Keratinocyte (primary cell): ENCODE results near the gene ASF1B. TPM values are rescaled to one million over a fixed set of nuclear protein-coding genes. Genes with fewer than 3 reads are reported as not detected.

ENCODE experiments used
- DNase-seq: peaks from one replicate; pipeline ENCODE4 v3.0.0-alpha.2; 2011; ENCODE audit warnings: low read depth, missing footprints, low spot score
- FAIRE-seq: peaks from 2 replicates; lab custom pipeline; 2011; peaks lifted over from hg19 to GRCh38; lab: Jason Lieb, UNC
- H2AFZ ChIP-seq: 2 replicates; pipeline ENCODE4 v1.6.0; 2012; ENCODE audit warnings: low read length, control low read depth, inconsistent platforms; ENCODE audit not compliant: control insufficient read depth
- H3K27ac ChIP-seq: 2 replicates; pipeline ENCODE4 v1.5.1; 2011; ENCODE audit warnings: low read length; ENCODE audit not compliant: control insufficient read depth, insufficient read depth
- H3K27me3 ChIP-seq: 3 replicates; pipeline ENCODE4 v1.6.0; 2011; ENCODE audit warnings: low read length; ENCODE audit not compliant: control insufficient read depth, insufficient read depth; ENCODE audit errors: extremely low read depth
- H3K36me3 ChIP-seq, 2 experiments: 2 replicates in 1 of 2; 3 replicates in 1 of 2; pipeline ENCODE4 v1.5.1; 2011; ENCODE audit warnings: low read length in 2 of 2, mild to moderate bottlenecking in 1 of 2; ENCODE audit not compliant: control insufficient read depth in 2 of 2, insufficient read depth in 2 of 2; ENCODE audit errors: extremely low read depth in 1 of 2
- H3K4me1 ChIP-seq: 3 replicates; pipeline ENCODE4 v1.5.1; 2011; ENCODE audit warnings: low read length; ENCODE audit not compliant: control insufficient read depth, insufficient read depth; ENCODE audit errors: extremely low read depth
- H3K4me2 ChIP-seq: 3 replicates; pipeline ENCODE4 v1.6.0; 2011; ENCODE audit warnings: low read depth, low read length; ENCODE audit not compliant: control insufficient read depth, insufficient read depth; ENCODE audit errors: extremely low read depth
- H3K4me3 ChIP-seq, 3 experiments: fragments of 200-600 bp in 1 of 3; sonication (generic) in 1 of 3; 2 replicates in 2 of 3; 3 replicates in 1 of 3; pipeline ENCODE4 v1.5.1; 2011 to 2016; ENCODE audit warnings: low read length in 3 of 3, mild to moderate bottlenecking in 3 of 3, control low read depth in 2 of 3, inconsistent platforms in 1 of 3, low read depth in 1 of 3, mixed read lengths in 1 of 3, mixed run types in 1 of 3, moderate library complexity in 1 of 3; ENCODE audit not compliant: control insufficient read depth in 2 of 3, insufficient read depth in 2 of 3; ENCODE audit errors: extremely low read depth in 1 of 3
- H3K79me2 ChIP-seq: 2 replicates; pipeline ENCODE4 v1.6.0; 2012; ENCODE audit warnings: low read length; ENCODE audit not compliant: control insufficient read depth, insufficient read depth
- H3K9ac ChIP-seq: 3 replicates; pipeline ENCODE4 v1.6.0; 2011; ENCODE audit warnings: low read length; ENCODE audit not compliant: control insufficient read depth, insufficient read depth; ENCODE audit errors: extremely low read depth
- H3K9me1 ChIP-seq: 3 replicates; pipeline ENCODE4 v1.6.0; 2011; ENCODE audit warnings: low read length; ENCODE audit not compliant: control insufficient read depth, insufficient read depth; ENCODE audit errors: extremely low read depth
- H3K9me3 ChIP-seq: 2 replicates; pipeline ENCODE4 v1.5.1; 2012; ENCODE audit warnings: low read depth, low read length; ENCODE audit not compliant: control insufficient read depth
- H4K20me1 ChIP-seq: 3 replicates; pipeline ENCODE4 v1.6.0; 2011; ENCODE audit warnings: low read length; ENCODE audit not compliant: control insufficient read depth, insufficient read depth; ENCODE audit errors: extremely low read depth
- CTCF ChIP-seq, 3 experiments: IDR thresholded peaks in 1 of 3; conservative IDR thresholded peaks in 1 of 3; optimal IDR thresholded peaks in 1 of 3; 2 replicates in 2 of 3; 3 replicates in 1 of 3; pipeline versions ENCODE3 to v1.5.1; 2011; ENCODE audit warnings: low read length in 3 of 3, mild to moderate bottlenecking in 3 of 3, moderate library complexity in 2 of 3, control low read depth in 1 of 3, inconsistent platforms in 1 of 3; ENCODE audit not compliant: insufficient read depth in 2 of 3; ENCODE audit errors: extremely low read depth in 1 of 3
- EZH2 ChIP-seq: IDR thresholded peaks from one replicate; pipeline ENCODE4 v1.6.1; 2012; ENCODE audit warnings: inconsistent platforms, mild to moderate bottlenecking, low read length, moderate library complexity
- dilution Hi-C: fragments of 300-500 bp; cut with MboI; formaldehyde crosslinking; loops from one replicate; pipeline ENCODE4 v1.7.0; 2020; ENCODE audit warnings: low sequenced_read_pairs; ENCODE audit not compliant: extremely low pct_ligation_motif_present
- polyA plus RNA-seq, 5 experiments: library from polyadenylated mRNA; depleted of rRNA in 3 of 5; stranded (reverse) in 3 of 5; stranded (forward) in 1 of 5; unstranded in 1 of 5; fragments of >200 nt; gene quantifications; 1 replicate in 1 of 5; 2 replicates in 3 of 5; 3 replicates in 1 of 5; pipeline versions ENCODE4 v1.2.1 to v1.2.3, GENCODE V29; 2011 to 2012; ENCODE audit warnings: missing spikeins in 2 of 5, low read depth in 1 of 5, low replicate concordance in 1 of 5

Gene ASF1B
- polyA plus RNA-seq, 1 donor (not counting 4 experiments of a cell fraction or from before 2014, with no cell fraction given) = 7.8 TPM

- Histone ChIP-seq H2AFZ (peak within 1 kb of the TSS; percentile 82), H3K4me3 (peak within 1 kb of the TSS; percentile 78 to 86 (median 80)), H3K9me1 (no peaks in the 10 kb centered on the region), H3K27me3 (no peaks in the 10 kb centered on the region), H3K9ac (peak within 1 kb of the TSS; percentile 73), H3K4me1 (peaks cover 14% of the 10 kb centered on the region), H3K79me2 (peaks cover 9% of the 10 kb centered on the region), H3K27ac (peak within 1 kb of the TSS; percentile 63), H3K9me3 (no peaks in the 10 kb centered on the region), H3K36me3 (peaks cover 0 to 4% of the 10 kb centered on the region in 2 experiments), H3K4me2 (peak within 1 kb of the TSS; percentile 91), H4K20me1 (no peaks in the 10 kb centered on the region)
- dilution Hi-C loops = no loop called here
- DNase-seq = peak; percentile 83
- no peak for FAIRE-seq
- TF ChIP-seq EZH2 = no peak
- TF ChIP-seq CTCF (optimal IDR thresholded peaks at IDR 0.05 in 1 of 3, IDR thresholded peaks at IDR 0.05 in 1 of 3, conservative IDR thresholded peaks at IDR 0.05 in 1 of 3; ENCODE audit: extremely low read depth in 1 of 3, insufficient read depth in 2 of 3, low read length in 3 of 3) = no peak
These were observed 18.7 kb downstream of the ASF1B start, which contains the start of gene PRKACA for GRCh38 chr19:14117668-14118164. Gene PRKACA, minus strand, starts transcription at chr19:14117762. Its CDS starts 215 bp downstream, at chr19:14117547.

- H2AFZ ChIP-seq = peak overlapping the region; percentile 15
- no peaks in the 10 kb centered on the region for H3K9me1 ChIP-seq
- peaks cover 9% of the 10 kb centered on the region for H3K79me2 ChIP-seq
- H3K27me3 ChIP-seq = no peaks in the 10 kb centered on the region
- peak overlapping the region; percentile 31 for H3K27ac ChIP-seq
- H3K4me3 ChIP-seq = peak overlapping the region; percentile 78 to 86 (median 80)
- no peak for DNase-seq
- peak overlapping the region; percentile 71 for H3K9ac ChIP-seq
- peaks cover 0 to 4% of the 10 kb centered on the region in 2 experiments for H3K36me3 ChIP-seq
- TF ChIP-seq EZH2 (no peak), CTCF (optimal IDR thresholded peaks at IDR 0.05 in 1 of 3, IDR thresholded peaks at IDR 0.05 in 1 of 3, conservative IDR thresholded peaks at IDR 0.05 in 1 of 3; ENCODE audit: extremely low read depth in 1 of 3, insufficient read depth in 2 of 3, low read length in 3 of 3) (no peak)
- H4K20me1 ChIP-seq = no peaks in the 10 kb centered on the region
- no peaks in the 10 kb centered on the region for H3K9me3 ChIP-seq
- no peak for FAIRE-seq
- dilution Hi-C loops = no loop called here
- peak overlapping the region; percentile 89 for H3K4me2 ChIP-seq
- peaks cover 14% of the 10 kb centered on the region for H3K4me1 ChIP-seq
These were observed 19.3 kb downstream of the ASF1B start for GRCh38 chr19:14116918-14117578.
